Dedifferentiated amniotic fluid mesenchymal stem cell (primary cell): Measurements from ENCODE around the gene PRSS57.
"Not testable (repeated sequence)": the region's sequence is repeated elsewhere in the genome, so short reads cannot be mapped to it uniquely, and the experiment has no call there.

ENCODE experiments used
- DNase-seq: peaks from one replicate; pipeline ENCODE4 v3.0.0-alpha.2; 2016; ENCODE audit errors: extremely low spot score

PRSS57 gene

GRCh38 chr19:695352-695949 lies at the start of gene PRSS57:
Gene PRSS57, minus strand, starts transcription at chr19:695452. Its CDS starts 22 bp downstream, at chr19:695430.
- no peak for DNase-seq

GRCh38 chr19:743168-743687 lies 48.0 kb upstream of the PRSS57 start:
- no peak for DNase-seq

- DNase-seq, result no peak
Measured at GRCh38 chr19:742540-743075, 47.4 kb upstream of the PRSS57 start.

GRCh38 chr19:741506-742131 lies 46.4 kb upstream of the PRSS57 start:
- no peak for DNase-seq

- not testable (repeated sequence) for DNase-seq
Measured at GRCh38 chr19:740816-741505, 45.7 kb upstream of the PRSS57 start.

- DNase-seq, result no peak
Measured at GRCh38 chr19:739998-740715, 44.9 kb upstream of the PRSS57 start.

- no peak for DNase-seq
Measured at GRCh38 chr19:738509-739128, 43.4 kb upstream of the PRSS57 start.

GRCh38 chr19:737591-738093 lies 42.4 kb upstream of the PRSS57 start:
- DNase-seq, result no peak

- DNase-seq, result no peak
Measured at GRCh38 chr19:736125-736524, 40.9 kb upstream of the PRSS57 start.

- no peak for DNase-seq
Measured at GRCh38 chr19:734716-735115, 39.5 kb upstream of the PRSS57 start.

- DNase-seq, result no peak
Measured at GRCh38 chr19:732148-733069, 37.2 kb upstream of the PRSS57 start.

- DNase-seq, result no peak
Measured at GRCh38 chr19:731000-731399, 35.7 kb upstream of the PRSS57 start.

- DNase-seq, result no peak
Measured at GRCh38 chr19:729965-730668, 34.9 kb upstream of the PRSS57 start.

GRCh38 chr19:729564-729963 lies 34.3 kb upstream of the PRSS57 start:
- not testable (repeated sequence) for DNase-seq

- no peak for DNase-seq
Measured at GRCh38 chr19:728011-728410, 32.8 kb upstream of the PRSS57 start.

GRCh38 chr19:726993-727956 lies 32.0 kb upstream of the PRSS57 start:
- DNase-seq, result no peak

- DNase-seq, result no peak
Measured at GRCh38 chr19:725461-726089, 30.3 kb upstream of the PRSS57 start.

- DNase-seq, result no peak
Measured at GRCh38 chr19:723714-724113, 28.5 kb upstream of the PRSS57 start.
